HEK293T (cell line): ENCODE results near the gene APEX1.

Experiments used
- CTCF ChIA-PET: fragments of 350-600 bp; formaldehyde crosslinking; extraction: SDS; loops from one replicate; lab custom pipeline; 2021; ENCODE audit warnings: antibody characterized with exemption, inconsistent platforms; lab: Yijun Ruan, JAX
- POLR2A ChIA-PET: fragments of 350-600 bp; formaldehyde crosslinking; extraction: SDS; loops from one replicate; lab custom pipeline; 2020; ENCODE audit warnings: antibody characterized with exemption, inconsistent platforms; lab: Yijun Ruan, JAX
- DNase-seq: peaks from one replicate; pipeline ENCODE4 v3.0.0; 2012; ENCODE audit warnings: mixed read lengths; ENCODE audit errors: extremely low spot score
- ARNT ChIP-seq: fragments of 450-650 bp; IDR thresholded peaks from 2 replicates; pipeline ENCODE4 v1.6.1; 2017; ENCODE audit warnings: mild to moderate bottlenecking
- BHLHE40 ChIP-seq: fragments of 450-650 bp; IDR thresholded peaks from 2 replicates; pipeline ENCODE4 v1.6.1; 2016; ENCODE audit warnings: mild to moderate bottlenecking, moderate library complexity, borderline replicate concordance
- CTBP1 ChIP-seq: fragments of 450-650 bp; IDR thresholded peaks from 2 replicates; pipeline ENCODE4 v1.6.1; 2016; ENCODE audit warnings: borderline replicate concordance
- ELF4 ChIP-seq: fragments of 450-650 bp; IDR thresholded peaks from 2 replicates; pipeline ENCODE4 v1.6.1; 2017; ENCODE audit warnings: antibody characterized with exemption
- FOXA1 ChIP-seq: fragments of 450-650 bp; IDR thresholded peaks from 2 replicates; pipeline ENCODE4 v1.6.1; 2016; ENCODE audit warnings: mild to moderate bottlenecking
- FOXK2 ChIP-seq: fragments of 450-650 bp; IDR thresholded peaks from 2 replicates; pipeline ENCODE4 v1.6.1; 2016; ENCODE audit warnings: mild to moderate bottlenecking
- FOXM1 ChIP-seq: fragments of 450-650 bp; IDR thresholded peaks from 2 replicates; pipeline ENCODE4 v1.6.1; 2017; ENCODE audit warnings: mild to moderate bottlenecking, borderline replicate concordance
- HDGF ChIP-seq: fragments of 450-650 bp; IDR thresholded peaks from 2 replicates; pipeline ENCODE4 v1.6.1; 2017; ENCODE audit warnings: antibody characterized with exemption, borderline replicate concordance
- L3MBTL2 ChIP-seq: fragments of 450-650 bp; conservative IDR thresholded peaks from 2 replicates; pipeline ENCODE4 v1.6.1; 2016; ENCODE audit warnings: mild to moderate bottlenecking
- LEF1 ChIP-seq: fragments of 450-650 bp; IDR thresholded peaks from 2 replicates; pipeline ENCODE4 v1.6.1; 2017; ENCODE audit warnings: mild to moderate bottlenecking, borderline replicate concordance
- NFRKB ChIP-seq: fragments of 450-650 bp; IDR thresholded peaks from 2 replicates; pipeline ENCODE4 v1.6.1; 2016; ENCODE audit warnings: mild to moderate bottlenecking, moderate library complexity
- PKNOX1 ChIP-seq: fragments of 450-650 bp; IDR thresholded peaks from 2 replicates; pipeline ENCODE4 v1.6.1; 2016
- SP1 ChIP-seq: fragments of 450-650 bp; IDR thresholded peaks from 2 replicates; pipeline ENCODE4 v1.6.1; 2017
- SUZ12 ChIP-seq: fragments of 450-650 bp; IDR thresholded peaks from 2 replicates; pipeline ENCODE4 v1.6.1; 2016; ENCODE audit warnings: mild to moderate bottlenecking
- TARDBP ChIP-seq: fragments of 450-650 bp; IDR thresholded peaks from 2 replicates; pipeline ENCODE4 v1.6.1; 2016
- ZNF384 ChIP-seq: fragments of 450-650 bp; IDR thresholded peaks from 2 replicates; pipeline ENCODE4 v1.6.1; 2016

Gene APEX1

GRCh38 chr14:20492486-20492885, 37.5 kb downstream of the APEX1 start:
- CTCF ChIA-PET = no interaction called here
- POLR2A ChIA-PET = no interaction called here
- TF ChIP-seq L3MBTL2 = no peak
- no peak for TF ChIP-seq BHLHE40
- no peak for DNase-seq

GRCh38 chr14:20493634-20494033, 38.6 kb downstream of the APEX1 start:
- TF ChIP-seq LEF1 (no peak), FOXK2 (no peak), SUZ12 (no peak), FOXM1 (no peak), NFRKB (no peak), ARNT (no peak), FOXA1 (no peak), BHLHE40 (no peak), L3MBTL2 (no peak), SP1 (no peak)
- CTCF ChIA-PET = interaction anchor here (0.7 kb wide), 1 partner anchor 150 kb away, joined by 3 read pairs; the partner anchor contains the start of gene PARP2
- DNase-seq = no peak
- POLR2A ChIA-PET = no interaction called here

- TF ChIP-seq ZNF384 = no peak
These were observed 40.1 kb downstream of the APEX1 start for GRCh38 chr14:20494935-20495766.

GRCh38 chr14:20498622-20499021, 43.6 kb downstream of the APEX1 start:
- no peak for DNase-seq
- ChIA-PET POLR2A (interaction anchor here (1.2 kb wide), 1 partner anchor 36 kb away, joined by 6 read pairs; no protein-coding TSS in a partner anchor), CTCF (no interaction called here)
- TF ChIP-seq HDGF = no peak
- no peak for TF ChIP-seq SUZ12
- TF ChIP-seq LEF1 = no peak
- TF ChIP-seq ARNT = no peak
- no peak for TF ChIP-seq NFRKB
- no peak for TF ChIP-seq L3MBTL2
- no peak for TF ChIP-seq FOXA1
- TF ChIP-seq SP1 = no peak
- no peak for TF ChIP-seq BHLHE40
- TF ChIP-seq ELF4 = no peak
- no peak for TF ChIP-seq CTBP1
- TF ChIP-seq ZNF384 = no peak
- no peak for TF ChIP-seq PKNOX1
- no peak for TF ChIP-seq FOXM1
- TF ChIP-seq FOXK2 = no peak
- no peak for TF ChIP-seq TARDBP

More at GRCh38 chr14:20494935-20495766, 40.1 kb downstream of the APEX1 start:
- DNase-seq = no peak
- ChIA-PET POLR2A (interaction anchor here (1.7 kb wide), 1 partner anchor 26 kb away, joined by 4 read pairs; the partner anchor contains the start of gene PNP), CTCF (no interaction called here)

- 0 out of 2 replicates have a peak, but pooled peaks have one; percentile 22 for TF ChIP-seq L3MBTL2
- TF ChIP-seq ELF4 = no peak
- no peak for TF ChIP-seq BHLHE40
- TF ChIP-seq PKNOX1 = no peak
- ChIA-PET CTCF (no interaction called here), POLR2A (interaction anchor here (1.2 kb wide), 1 partner anchor 37 kb away, joined by 6 read pairs; no protein-coding TSS in a partner anchor)
- peak; percentile 59 for DNase-seq
These were observed 44.1 kb downstream of the APEX1 start for GRCh38 chr14:20499108-20499507.

GRCh38 chr14:20499881-20500280, 44.9 kb downstream of the APEX1 start:
- CTCF ChIA-PET = no interaction called here
- DNase-seq = no peak
- TF ChIP-seq L3MBTL2 = no peak
- TF ChIP-seq PKNOX1 = no peak
- TF ChIP-seq SUZ12 = no peak
- TF ChIP-seq FOXA1 = no peak
- no peak for TF ChIP-seq SP1
- TF ChIP-seq FOXM1 = no peak
- no peak for TF ChIP-seq ZNF384
- no peak for TF ChIP-seq ELF4
- TF ChIP-seq NFRKB = no peak
- TF ChIP-seq TARDBP = no peak
- no peak for TF ChIP-seq ARNT
- TF ChIP-seq FOXK2 = no peak
- TF ChIP-seq HDGF = no peak
- no peak for TF ChIP-seq BHLHE40
- no peak for TF ChIP-seq CTBP1
- POLR2A ChIA-PET = no interaction called here
